A673 (cell line): ENCODE data around the gene MSI2.

ENCODE experiments used
- EZH2 ChIP-seq: fragments of 200-600 bp; sonication (generic); IDR thresholded peaks from 2 replicates; pipeline ENCODE4 v1.6.1; 2017; ENCODE audit warnings: borderline replicate concordance, low read depth, mild to moderate bottlenecking, mixed read lengths, antibody characterized with exemption, low read length; ENCODE audit not compliant: poor library complexity, severe bottlenecking
- TF ChIP-seq, protein P1 (sequence below): fragments of 300-800, 200-600 bp; sonication (generic); conservative IDR thresholded peaks from 2 replicates; pipeline ENCODE4 v1.5.1; 2017; ENCODE audit warnings: low read depth, mild to moderate bottlenecking, antibody characterized with exemption, low read length, moderate library complexity, mixed read lengths

DNA sequence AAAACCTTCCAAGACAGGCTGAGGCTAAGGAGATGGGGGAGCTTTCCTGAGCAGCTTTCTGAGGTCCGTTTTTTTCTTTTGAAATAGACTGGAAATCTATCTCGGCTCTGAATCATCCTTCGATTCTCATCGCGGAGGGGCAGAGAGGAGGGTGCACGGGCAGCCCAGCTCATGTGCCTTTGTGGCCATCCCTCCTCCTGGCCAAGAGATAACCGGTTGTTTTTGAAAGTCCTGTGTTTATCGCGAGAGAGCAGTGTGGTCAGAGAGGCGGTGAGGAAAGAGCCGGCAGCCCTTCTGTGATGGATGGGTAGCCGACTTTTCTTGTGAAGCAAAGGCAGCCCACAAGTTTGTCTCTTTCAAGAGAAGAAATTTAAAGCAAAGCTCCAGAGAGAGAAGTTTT lies 297.2 kb downstream of the MSI2 start:
- TF ChIP-seq, protein P1, sequence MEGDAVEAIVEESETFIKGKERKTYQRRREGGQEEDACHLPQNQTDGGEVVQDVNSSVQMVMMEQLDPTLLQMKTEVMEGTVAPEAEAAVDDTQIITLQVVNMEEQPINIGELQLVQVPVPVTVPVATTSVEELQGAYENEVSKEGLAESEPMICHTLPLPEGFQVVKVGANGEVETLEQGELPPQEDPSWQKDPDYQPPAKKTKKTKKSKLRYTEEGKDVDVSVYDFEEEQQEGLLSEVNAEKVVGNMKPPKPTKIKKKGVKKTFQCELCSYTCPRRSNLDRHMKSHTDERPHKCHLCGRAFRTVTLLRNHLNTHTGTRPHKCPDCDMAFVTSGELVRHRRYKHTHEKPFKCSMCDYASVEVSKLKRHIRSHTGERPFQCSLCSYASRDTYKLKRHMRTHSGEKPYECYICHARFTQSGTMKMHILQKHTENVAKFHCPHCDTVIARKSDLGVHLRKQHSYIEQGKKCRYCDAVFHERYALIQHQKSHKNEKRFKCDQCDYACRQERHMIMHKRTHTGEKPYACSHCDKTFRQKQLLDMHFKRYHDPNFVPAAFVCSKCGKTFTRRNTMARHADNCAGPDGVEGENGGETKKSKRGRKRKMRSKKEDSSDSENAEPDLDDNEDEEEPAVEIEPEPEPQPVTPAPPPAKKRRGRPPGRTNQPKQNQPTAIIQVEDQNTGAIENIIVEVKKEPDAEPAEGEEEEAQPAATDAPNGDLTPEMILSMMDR = no peak
- TF ChIP-seq EZH2 = no peak
